Ascending aorta (tissue), 2 donors: Measurements from ENCODE around the gene ADGRV1. TPM values are rescaled to one million over a fixed set of nuclear protein-coding genes. Genes with fewer than 3 reads are reported as not detected.
"Not testable (repeated sequence)": the region's sequence is repeated elsewhere in the genome, so short reads cannot be mapped to it uniquely, and the experiment has no call there.

Experiments
- DNase-seq, 2 donors: peaks; one replicate each; pipeline ENCODE4 v3.0.0-alpha.2; 2019; ENCODE audit warnings: low spot score in 2 of 2
- H3K27ac ChIP-seq, 2 donors: fragments of 200-600 bp; sonication (generic); one replicate each; pipeline ENCODE4 v1.5.1; 2016 to 2017; ENCODE audit warnings: mild to moderate bottlenecking in 1 of 2
- H3K27me3 ChIP-seq: fragments of 200-600 bp; sonication (generic); one replicate; pipeline ENCODE4 v1.5.1; 2017
- H3K36me3 ChIP-seq, 2 donors: fragments of 200-600 bp; sonication (generic); one replicate each; pipeline ENCODE4 v1.5.1; 2016
- H3K4me1 ChIP-seq, 2 donors: fragments of 200-600 bp; sonication (generic); one replicate each; pipeline ENCODE4 v1.5.1; 2016 to 2017; ENCODE audit warnings: mild to moderate bottlenecking in 1 of 2
- H3K4me3 ChIP-seq, 2 donors: fragments of 200-600 bp; sonication (generic); one replicate each; pipeline ENCODE4 v1.5.1; 2016 to 2017; ENCODE audit warnings: mild to moderate bottlenecking in 1 of 2
- H3K9me3 ChIP-seq, 2 donors: fragments of 200-600 bp; sonication (generic); one replicate each; pipeline ENCODE4 v1.5.1; 2016
- CTCF ChIP-seq, 3 experiments: fragments of 200-600 bp in 2 of 3; fragments of 450-650 bp in 1 of 3; sonication (generic) in 2 of 3; IDR thresholded peaks; one replicate each; pipeline ENCODE4 v1.5.1; 2016 to 2019; ENCODE audit warnings: antibody characterized with exemption in 3 of 3, mild to moderate bottlenecking in 1 of 3, moderate library complexity in 1 of 3
- intact Hi-C: fragments of 100-400 bp; cut with DNase I; formaldehyde crosslinking; loops from one replicate; pipeline ENCODE4 v1.15.1; 2023
- total RNA-seq: library from RNA; depleted of rRNA; stranded (reverse); fragments of >200 nt; gene quantifications from one replicate; pipeline ENCODE4 v1.1.0, GENCODE V29; 2016

The ADGRV1 gene
- total RNA-seq, 1 donor from 2014 or later: 6.9 TPM

GRCh38 chr5:90657788-90658187, 99.2 kb downstream of the ADGRV1 start:
- no peak for DNase-seq
- TF ChIP-seq CTCF (IDR thresholded peaks at IDR 0.05): no peak
- no peaks in the 10 kb centered on the region for H3K27me3 ChIP-seq
- no peaks in the 10 kb centered on the region for H3K9me3 ChIP-seq
- H3K27ac ChIP-seq: no peak overlapping the region
- no peak overlapping the region for H3K4me3 ChIP-seq
- H3K4me1 ChIP-seq: no peaks in the 10 kb centered on the region
- H3K36me3 ChIP-seq: no peaks in the 10 kb centered on the region
- intact Hi-C loops: no loop called here

- Histone ChIP-seq H3K36me3 (no peaks in the 10 kb centered on the region), H3K27ac (no peak overlapping the region), H3K4me3 (no peak overlapping the region), H3K9me3 (no peaks in the 10 kb centered on the region), H3K27me3 (no peaks in the 10 kb centered on the region), H3K4me1 (no peaks in the 10 kb centered on the region)
- TF ChIP-seq CTCF (IDR thresholded peaks at IDR 0.05): no peak
- no peak for DNase-seq
- intact Hi-C loops: no loop called here
Observed at GRCh38 chr5:90658620-90659019, 100.0 kb downstream of the ADGRV1 start.

GRCh38 chr5:90668079-90668565, 109.5 kb downstream of the ADGRV1 start:
- H3K36me3 ChIP-seq, H3K27me3 ChIP-seq, H3K27ac ChIP-seq, intact Hi-C loops, H3K4me1 ChIP-seq, H3K9me3 ChIP-seq, DNase-seq, H3K4me3 ChIP-seq: not testable (repeated sequence)

- intact Hi-C loops: no loop called here
- no peak for DNase-seq
- Histone ChIP-seq H3K4me1 (no peaks in the 10 kb centered on the region), H3K27me3 (no peaks in the 10 kb centered on the region), H3K36me3 (no peaks in the 10 kb centered on the region), H3K9me3 (no peaks in the 10 kb centered on the region), H3K4me3 (no peak overlapping the region), H3K27ac (no peak overlapping the region)
- no peak for TF ChIP-seq CTCF (IDR thresholded peaks at IDR 0.05)
Observed at GRCh38 chr5:90675222-90675621, 116.6 kb downstream of the ADGRV1 start.

- intact Hi-C loops: no loop called here
- no peak for TF ChIP-seq CTCF (IDR thresholded peaks at IDR 0.05)
- no peak overlapping the region for H3K4me3 ChIP-seq
Observed at GRCh38 chr5:90680921-90681563, 122.4 kb downstream of the ADGRV1 start.

GRCh38 chr5:90682278-90682677, 123.7 kb downstream of the ADGRV1 start:
- Histone ChIP-seq H3K9me3 (no peaks in the 10 kb centered on the region), H3K4me3 (no peak overlapping the region), H3K27ac (no peak overlapping the region), H3K27me3 (no peaks in the 10 kb centered on the region), H3K36me3 (no peaks in the 10 kb centered on the region), H3K4me1 (no peaks in the 10 kb centered on the region)
- intact Hi-C loops: no loop called here
- TF ChIP-seq CTCF (IDR thresholded peaks at IDR 0.05): no peak
- DNase-seq: no peak

More at GRCh38 chr5:90680921-90681563, 122.4 kb downstream of the ADGRV1 start:
- Histone ChIP-seq H3K27me3 (no peaks in the 10 kb centered on the region), H3K4me1 (no peaks in the 10 kb centered on the region), H3K9me3 (no peaks in the 10 kb centered on the region), H3K27ac (no peak overlapping the region), H3K36me3 (no peaks in the 10 kb centered on the region)
- DNase-seq: no peak
